GM12891 (cell line): ENCODE results near the gene RNU1-4.
A peak's percentile ranks its signal among the peaks of the same experiment; 100 is the strongest.
"Not testable (repeated sequence)": the region's sequence is repeated elsewhere in the genome, so short reads cannot be mapped to it uniquely, and the experiment has no call there.

Source experiments
- DNase-seq: peaks from one replicate; pipeline ENCODE4 v3.0.0; 2011; ENCODE audit warnings: low spot score; ENCODE audit not compliant: insufficient read length
- FAIRE-seq: peaks from 2 replicates; lab custom pipeline; 2011; peaks lifted over from hg19 to GRCh38; lab: Jason Lieb, UNC
- SPI1 ChIP-seq: IDR thresholded peaks from 2 replicates; pipeline ENCODE4 v1.6.1; 2011; ENCODE audit warnings: low read depth, low read length, control low read depth

RNU1-4 gene

DNA sequence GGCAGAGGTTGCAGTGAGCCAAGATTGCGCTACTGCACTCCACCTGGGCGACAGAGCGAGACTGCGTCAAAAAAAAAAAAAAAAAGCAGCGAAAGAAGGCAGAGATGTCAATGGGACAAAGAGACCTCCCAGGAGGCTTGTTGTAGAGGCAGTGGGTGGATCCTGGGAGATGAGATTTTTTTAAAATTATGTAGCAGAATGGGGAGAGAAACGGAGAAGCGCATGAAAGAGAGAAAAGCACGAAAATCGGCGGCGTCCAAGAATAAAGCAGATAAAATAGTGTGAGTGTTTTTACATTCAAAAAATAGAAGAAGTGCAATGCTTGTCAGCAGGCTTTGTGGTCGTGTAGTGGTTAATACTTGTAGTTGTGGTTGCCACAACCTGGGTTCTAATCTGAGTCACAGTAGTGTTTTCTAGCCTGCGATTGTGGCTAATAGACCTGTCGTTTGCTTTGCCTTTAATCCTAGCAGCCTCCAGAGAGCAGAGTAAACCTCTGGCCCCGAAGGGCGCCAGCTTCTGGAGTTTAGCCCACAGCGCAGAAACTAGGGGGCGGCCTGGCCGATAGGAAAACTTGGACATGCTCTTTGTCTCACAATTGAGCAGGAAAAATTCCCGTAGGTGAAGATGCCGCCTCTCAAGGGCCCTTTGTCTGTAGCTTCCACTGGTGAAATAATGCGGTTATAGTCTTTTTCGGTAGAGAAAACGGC is 11.9 kb upstream of the RNU1-4 start:
- FAIRE-seq (peak; percentile 85), DNase-seq (peak; percentile 74)
- TF ChIP-seq SPI1 = peak; percentile 42

DNA sequence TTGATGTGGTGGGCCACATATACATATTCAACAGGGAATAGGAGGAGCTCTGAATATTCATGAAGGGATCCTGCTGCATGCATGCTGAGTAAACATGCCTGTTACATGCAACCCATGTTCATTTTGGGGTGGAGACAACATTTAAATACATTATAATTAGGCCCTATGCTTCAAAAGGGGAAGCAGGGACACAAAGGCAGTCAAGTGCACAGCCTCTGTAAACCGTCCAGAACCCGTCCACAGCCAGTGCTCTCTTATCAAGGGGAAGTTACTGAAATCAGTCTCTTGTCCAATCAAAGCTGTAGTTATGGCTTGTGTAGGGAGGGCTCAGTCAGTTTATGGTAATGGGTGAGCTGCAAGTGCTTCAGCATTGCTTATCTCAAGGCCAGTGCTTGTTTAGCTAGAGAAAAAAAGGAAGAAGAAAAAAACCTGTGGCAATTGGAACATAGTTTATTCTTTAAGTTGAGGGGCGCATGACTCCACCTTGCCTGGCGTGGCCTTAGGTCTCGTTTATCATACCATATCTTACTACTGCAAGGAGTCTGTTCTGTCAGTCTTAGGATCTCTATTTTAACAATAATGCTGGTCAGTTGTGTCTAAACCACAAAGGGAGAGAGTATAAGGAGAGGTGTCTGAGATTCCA is 7.9 kb upstream of the RNU1-4 start:
- FAIRE-seq = not testable (repeated sequence)

DNA sequence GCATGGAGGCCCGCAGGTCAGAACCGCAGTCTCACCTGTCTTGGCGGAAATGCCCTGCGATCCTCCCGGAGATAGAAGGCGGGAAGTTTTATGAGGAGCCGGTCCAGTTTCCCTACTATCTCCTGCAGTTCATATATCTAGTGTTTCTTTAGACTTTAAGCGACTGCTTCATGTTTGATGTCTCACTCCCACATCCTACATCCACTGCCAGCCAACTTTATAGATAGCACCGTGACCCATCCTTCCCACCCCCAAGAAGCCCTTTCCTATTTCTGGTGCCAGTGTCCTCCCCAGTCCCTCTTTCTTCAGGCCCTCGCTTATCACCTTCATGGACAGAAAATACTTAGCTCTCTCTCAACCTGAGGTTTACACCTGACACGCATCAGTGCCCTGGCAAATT is 914 bp downstream of the RNU1-4 start:
- not testable (repeated sequence) for DNase-seq, FAIRE-seq

More for the DNA sequence above, 7.9 kb upstream of the RNU1-4 start:
- not testable (repeated sequence) for DNase-seq

DNA sequence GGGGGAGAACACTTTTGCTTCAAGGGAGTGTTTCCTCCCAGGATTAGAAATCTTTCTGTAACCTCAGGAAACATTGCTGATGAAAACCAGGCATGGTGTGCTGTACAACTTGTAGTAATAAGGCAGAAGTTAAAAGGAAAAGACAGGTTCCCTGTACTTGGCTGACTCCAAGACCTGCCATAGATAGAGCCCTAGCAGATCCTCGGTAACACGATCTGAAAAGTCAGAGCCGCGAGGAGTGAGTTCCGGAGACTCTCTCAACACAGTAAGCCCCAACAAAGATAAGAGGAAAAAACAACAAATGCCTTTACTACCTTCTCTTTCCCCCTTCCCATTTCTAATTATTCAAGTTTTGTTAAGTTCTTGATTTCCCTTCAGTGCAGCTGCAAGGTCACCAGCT is 7.3 kb downstream of the RNU1-4 start:
- FAIRE-seq, DNase-seq: not testable (repeated sequence)

DNA sequence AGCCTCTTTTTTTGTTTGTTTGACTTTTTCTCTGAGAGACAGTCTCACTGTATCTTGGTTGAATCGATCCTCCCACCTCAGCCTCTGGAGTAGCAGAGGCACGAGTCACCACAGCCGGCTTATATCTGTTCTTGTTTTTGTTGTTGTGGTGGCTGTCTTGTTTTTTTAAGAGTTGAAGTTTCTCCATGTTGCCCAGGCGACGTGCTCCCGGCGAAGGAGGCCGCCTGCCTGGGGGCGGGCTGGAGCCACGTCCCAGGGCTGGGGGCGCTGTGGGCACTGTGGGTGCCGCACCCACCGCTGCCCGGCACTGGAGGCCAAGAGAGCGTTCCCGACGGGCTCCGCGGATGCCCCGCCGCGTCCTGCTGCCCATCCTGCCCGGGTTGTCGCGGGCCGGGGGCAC is 8.4 kb downstream of the RNU1-4 start:
- not testable (repeated sequence) for DNase-seq, FAIRE-seq

DNA sequence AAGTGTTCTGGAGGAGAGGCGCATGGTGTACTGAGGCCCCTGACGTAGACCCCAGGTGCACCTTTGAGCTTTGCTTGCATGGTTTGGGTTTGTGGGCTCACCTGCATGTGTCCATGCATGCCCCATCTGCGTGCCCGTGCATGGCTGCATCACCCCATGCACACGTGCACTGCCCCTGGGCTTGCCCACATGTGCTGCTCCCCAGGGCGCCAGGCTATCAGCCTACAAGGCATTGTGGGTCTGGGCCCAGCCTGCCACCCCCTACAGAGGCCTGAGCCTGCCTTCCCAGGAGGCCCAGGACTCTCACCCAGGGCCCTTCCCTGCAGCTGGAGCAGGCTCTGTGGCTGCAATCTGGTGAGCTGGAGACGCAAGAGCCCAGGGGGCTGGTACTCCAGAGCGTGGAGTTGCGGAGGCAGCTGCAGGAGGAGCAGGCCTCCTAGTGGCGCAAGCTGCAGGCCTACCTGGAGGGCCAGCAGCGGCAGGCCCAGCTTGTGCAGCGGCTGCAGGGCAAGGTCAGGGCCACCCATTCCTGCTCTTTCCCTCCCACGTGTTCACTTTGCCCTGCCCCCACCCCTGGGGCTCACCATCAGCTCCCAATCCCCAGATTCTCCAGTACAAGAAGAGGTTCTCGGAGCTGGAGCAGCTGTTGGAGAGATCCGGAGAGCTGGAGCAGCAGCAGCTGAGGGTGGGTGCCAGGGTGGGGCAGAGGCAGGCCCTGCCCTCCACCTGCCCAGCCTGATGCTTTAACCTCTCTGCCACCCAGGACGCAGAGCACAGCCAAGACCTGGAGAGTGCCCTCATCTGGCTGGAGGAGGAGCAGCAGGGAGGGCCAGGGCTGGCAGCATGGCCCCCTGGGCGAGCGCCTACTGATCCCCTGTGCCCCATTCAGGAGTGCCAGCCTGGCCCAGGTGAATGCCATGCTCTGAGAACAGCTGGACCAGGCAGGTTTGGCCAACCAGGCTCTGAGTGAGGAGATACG is 9.9 kb downstream of the RNU1-4 start:
- DNase-seq = not testable (repeated sequence)
- peak; percentile 57 for FAIRE-seq

DNA sequence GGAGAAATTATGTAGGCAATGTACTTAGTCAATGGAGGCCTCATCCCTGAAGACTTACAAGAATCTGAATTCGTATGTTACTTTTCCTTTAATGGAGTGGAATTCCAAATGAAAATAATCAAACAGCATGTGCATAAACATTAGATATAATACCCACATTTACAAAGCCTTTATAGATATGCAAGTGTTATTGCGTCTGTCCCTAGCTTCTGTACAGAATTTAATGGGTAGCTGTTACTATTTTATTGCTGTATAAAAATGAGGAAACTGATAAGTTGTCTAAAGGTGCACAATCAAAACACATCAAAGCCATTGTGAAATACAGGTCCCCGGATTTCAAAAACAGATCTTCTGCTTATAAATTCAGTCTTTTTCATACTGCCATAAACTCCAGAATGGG is 12.5 kb downstream of the RNU1-4 start:
- not testable (repeated sequence) for FAIRE-seq, DNase-seq

DNA sequence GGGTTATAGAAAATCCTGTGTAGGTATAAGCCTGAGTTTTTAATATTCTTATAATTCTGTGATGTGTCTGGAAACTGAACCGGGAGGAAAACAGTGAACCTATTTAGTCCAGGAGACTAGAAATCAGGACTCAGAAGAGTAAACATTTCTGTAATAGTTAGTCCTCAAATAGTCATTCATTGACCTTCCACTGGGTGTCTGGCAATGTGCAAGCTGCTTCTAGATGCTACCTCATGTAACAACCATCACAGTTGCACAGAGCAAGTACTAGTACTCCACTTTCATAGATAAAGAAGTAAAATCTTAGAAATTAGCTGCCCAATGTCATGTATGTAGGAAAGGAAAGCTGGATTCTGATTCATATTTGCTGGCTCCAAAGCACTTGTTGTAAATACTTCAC is 15.1 kb downstream of the RNU1-4 start:
- not testable (repeated sequence) for FAIRE-seq, DNase-seq

DNA sequence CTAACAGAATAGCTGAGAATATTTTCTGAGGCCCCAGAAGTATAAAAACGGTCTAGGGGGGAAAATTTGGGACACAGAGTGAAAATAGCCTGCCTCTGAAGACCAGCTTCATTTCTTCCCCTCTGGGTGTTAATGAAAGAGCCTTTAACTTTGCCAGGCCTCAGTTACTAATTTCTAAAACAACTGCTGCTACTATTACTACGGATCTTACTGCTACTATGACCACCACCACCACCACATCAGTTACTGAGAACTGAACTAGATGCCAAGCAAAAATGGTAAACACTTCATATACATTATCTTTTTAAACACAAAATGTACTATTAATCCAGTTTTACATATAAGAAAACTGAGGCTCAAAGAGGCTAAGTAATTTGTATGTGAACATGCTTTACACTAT is 15.6 kb downstream of the RNU1-4 start:
- not testable (repeated sequence) for DNase-seq, FAIRE-seq

DNA sequence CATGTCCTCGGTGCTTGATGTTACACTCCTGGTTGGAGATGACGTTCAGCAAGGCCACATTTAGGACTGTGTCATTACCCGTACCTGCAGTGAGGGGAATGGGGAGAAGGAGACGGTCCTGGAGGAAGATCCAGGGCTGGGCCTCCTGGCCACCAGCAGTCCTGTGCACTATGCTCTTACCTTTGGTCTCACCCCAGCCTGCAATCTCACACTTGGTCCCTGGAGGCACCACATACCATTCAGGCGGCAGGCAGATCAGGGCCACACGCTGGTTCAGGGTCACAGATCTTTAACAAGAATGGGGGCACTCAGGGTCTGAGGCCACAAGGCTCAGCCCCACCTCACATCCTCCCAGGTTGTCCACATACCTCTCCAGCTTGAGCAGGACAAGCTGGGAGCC is 17.3 kb downstream of the RNU1-4 start:
- not testable (repeated sequence) for FAIRE-seq, DNase-seq

DNA sequence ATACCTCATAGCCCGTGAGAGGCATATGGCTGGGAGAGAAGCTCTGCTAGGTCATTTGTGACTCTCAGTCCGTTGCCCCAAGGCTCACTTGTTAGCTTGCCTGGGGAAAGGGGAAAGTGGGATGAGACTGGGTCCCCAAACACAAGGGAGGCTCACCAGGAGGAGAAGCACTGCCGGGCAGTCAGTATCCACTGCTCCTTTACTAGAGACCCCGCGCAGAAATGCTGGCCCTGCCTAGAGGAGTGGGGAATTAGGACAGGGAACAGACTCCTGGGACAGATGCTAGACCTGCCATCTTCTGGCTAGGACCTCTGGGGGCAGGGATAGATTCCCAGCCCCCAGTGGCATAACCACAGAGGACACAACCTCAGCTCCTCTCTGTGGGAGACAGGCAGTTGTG is 17.7 kb downstream of the RNU1-4 start:
- not testable (repeated sequence) for FAIRE-seq, DNase-seq

DNA sequence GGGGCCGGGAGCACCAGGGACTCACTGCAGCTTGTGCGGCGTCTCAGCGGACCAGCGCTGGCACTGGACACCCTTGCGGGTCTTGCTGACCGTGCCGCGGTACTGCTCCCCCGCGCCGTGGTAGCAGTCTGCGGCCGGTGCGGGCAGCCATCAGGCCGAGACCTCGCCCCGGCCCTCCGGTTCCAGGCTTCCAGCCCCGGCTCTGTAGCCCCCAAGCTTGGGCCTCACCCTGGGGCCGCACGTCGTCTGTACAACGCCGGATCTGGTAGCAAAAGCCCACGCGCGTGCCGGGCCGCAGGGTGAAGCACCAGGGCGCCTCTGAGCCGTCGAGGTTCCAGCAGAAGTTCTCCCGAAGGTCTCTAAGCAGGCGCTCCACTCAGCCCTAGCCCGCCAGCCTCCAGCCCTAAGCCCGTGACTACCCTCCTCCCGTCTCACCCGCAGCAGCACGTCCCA is 18.8 kb downstream of the RNU1-4 start:
- DNase-seq, FAIRE-seq: not testable (repeated sequence)

DNA sequence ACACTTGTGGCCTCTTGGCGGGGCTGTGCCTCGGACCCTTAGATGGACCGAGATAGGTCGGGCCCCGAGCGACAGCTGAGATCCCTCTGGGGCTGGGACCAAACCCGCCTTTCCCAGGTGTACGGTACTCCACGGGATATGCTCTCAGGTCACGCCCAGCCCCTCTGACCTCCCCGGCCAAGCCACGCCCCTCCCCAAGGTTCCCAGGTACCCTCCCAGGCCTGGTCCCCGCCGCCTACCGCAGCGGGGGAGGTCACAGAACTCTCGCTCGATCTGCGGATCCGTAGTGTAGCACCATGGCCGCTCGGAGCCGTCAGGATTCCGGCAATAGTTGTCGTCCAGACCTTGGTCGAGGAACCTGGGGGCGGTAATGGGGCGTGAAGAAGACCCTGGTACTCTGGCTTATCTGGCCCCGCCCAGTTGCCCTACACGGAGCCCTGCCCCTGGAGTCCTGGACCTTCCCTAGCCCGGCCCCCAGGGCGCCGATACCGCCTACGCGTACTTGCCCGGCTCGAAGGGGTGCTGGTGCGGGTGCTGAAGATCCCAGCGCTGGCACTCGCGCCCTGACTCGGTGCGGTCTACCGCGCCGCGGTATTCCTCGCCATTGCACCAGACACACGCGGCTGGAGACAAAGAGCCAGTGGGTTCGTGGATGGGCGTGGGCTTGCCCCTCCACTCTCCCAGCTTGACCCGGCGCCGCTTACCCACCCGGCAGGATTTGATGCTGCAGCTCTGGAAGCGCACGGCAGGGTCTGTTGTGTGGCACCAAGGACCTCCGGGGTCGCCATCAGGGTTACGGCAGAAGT is 19.5 kb downstream of the RNU1-4 start:
- not testable (repeated sequence) for DNase-seq, FAIRE-seq

DNA sequence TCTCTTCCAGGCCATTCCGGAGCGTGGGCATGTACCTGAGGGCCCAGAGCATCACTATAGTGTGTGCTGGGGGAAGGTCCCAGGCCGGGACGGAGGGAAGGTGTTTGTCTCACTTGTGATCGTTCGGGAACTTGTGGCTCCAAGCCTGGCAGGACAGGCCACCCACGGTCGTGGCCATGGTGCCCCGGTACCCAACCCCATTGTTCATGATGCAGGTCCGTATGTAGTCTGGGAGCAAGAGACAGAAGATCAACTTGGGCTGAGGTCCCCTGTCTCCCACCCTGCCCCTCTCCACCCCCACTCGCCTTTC is 20.1 kb downstream of the RNU1-4 start:
- not testable (repeated sequence) for DNase-seq, FAIRE-seq

DNA sequence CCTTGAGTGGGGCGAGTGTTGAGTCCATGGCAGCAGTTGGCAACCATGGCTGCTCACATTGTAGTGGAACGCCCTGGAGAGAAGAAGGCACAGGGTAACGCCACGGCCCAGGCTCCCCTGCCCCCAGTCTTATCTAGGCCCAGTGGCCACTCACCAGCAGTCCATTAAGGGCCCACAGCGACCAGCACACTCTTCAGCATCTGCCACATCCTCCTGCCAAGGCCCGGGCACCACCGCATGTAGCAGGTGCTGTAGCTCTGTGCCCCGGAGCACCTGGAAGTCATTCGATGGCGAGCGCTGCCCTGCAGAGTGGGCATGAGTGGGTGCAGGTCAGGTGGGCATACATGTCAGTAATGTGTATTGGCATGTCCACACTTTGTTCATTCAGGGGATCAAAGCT is 20.5 kb downstream of the RNU1-4 start:
- not testable (repeated sequence) for DNase-seq

DNA sequence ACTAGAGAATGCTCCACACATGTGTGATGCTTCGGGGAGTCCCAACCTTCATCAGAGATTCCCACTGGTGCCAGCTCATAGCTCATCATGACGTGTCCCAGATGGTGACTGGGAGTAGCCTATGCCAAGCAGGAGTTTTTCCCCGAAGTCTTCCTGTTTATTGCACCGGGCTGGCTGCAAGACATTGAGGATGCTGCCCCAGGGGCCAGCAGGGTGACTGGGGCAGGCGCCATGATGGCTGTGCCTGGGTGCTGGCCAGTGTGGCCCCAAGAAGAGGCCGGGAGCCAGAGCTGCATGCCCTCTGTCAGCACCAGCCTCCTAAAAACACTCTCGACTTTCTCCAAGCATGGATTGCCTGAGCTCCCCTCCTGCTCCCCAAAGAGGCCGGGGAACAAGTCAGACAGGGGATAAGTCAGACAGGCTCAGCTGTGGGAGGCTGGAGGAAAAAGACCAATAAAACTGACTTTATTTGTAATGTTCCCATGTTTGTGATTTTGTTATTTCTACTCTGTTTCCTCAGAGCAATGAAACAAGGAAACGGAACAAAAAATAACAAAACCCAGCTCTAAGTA is 24.0 kb downstream of the RNU1-4 start:
- FAIRE-seq, DNase-seq: not testable (repeated sequence)

More for the DNA sequence above, 20.5 kb downstream of the RNU1-4 start:
- FAIRE-seq = not testable (repeated sequence)

DNA sequence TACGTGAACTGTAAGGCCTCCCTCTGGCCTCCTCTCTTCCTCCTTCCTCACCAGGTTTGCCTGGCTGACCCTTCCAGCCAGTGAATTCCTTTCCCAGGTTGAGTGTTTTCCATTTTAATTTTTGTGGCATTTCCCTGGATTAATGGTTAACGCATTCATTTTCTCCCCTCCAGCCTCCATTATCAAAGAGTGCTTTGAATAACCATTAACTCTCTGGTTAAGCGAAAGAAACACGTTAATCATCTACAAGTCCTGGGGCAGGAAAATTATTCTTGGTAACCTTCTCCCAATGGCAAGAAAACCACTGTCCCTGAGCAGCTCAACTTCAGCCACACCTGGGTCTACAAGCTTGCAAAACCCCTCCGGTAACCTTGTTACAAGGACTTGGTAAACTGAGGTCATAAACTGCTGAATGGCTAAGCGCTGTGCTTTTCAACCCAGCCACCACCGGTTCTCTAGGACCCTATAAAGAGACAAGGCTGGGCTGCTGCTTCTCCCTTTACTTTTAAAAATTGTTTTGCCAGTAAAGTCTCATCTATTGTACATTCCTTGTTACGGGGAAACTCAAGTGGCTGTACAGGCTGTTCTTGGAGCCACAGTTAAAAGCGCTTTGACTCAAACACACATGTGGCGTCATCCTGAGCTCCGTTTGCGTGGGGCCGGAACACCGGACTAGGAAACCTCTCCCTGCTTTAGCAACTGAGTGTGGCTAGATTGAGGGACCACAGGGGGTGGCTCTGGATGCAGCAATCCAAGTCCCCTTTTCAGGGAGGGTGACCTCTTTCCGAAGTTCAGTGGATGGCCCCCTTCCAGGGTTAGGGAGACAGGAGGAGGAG is 24.7 kb downstream of the RNU1-4 start:
- DNase-seq, FAIRE-seq: not testable (repeated sequence)
